Endothelial cell of umbilical vein (primary cell): ENCODE measurements around the gene ZDBF2. TPM values are rescaled to one million over a fixed set of nuclear protein-coding genes. Genes with fewer than 3 reads are reported as not detected.
"Not testable (repeated sequence)": the region's sequence is repeated elsewhere in the genome, so short reads cannot be mapped to it uniquely, and the experiment has no call there.

Experiments
- BruUV-seq: library from RNA; stranded (reverse); fragments of 400-500 nt; replicated peaks from 2 replicates; lab custom pipeline; 2021; lab: Mats Ljungman, UMichigan
- CTCF ChIA-PET: fragments of 300-600, 350-600 bp; sonication (Branson Sonifier 250); formaldehyde crosslinking; loops from one replicate; lab custom pipeline; 2021; ENCODE audit warnings: antibody characterized with exemption, inconsistent platforms; lab: Charles Lee
- POLR2A ChIA-PET: fragments of 300-600, 350-600 bp; sonication (Branson Sonifier 250); formaldehyde crosslinking; loops from one replicate; lab custom pipeline; 2021; ENCODE audit warnings: antibody characterized with exemption, inconsistent platforms; lab: Charles Lee
- DNase-seq: peaks from one replicate; pipeline ENCODE4 v3.0.0-alpha.2; 2011; ENCODE audit warnings: low read depth, low spot score
- FAIRE-seq: peaks from 2 replicates; lab custom pipeline; 2011; peaks lifted over from hg19 to GRCh38; lab: Jason Lieb, UNC
- H2AFZ ChIP-seq: 2 replicates; pipeline ENCODE4 v1.6.0; 2012; ENCODE audit warnings: low read depth, low read length, control low read depth, inconsistent platforms
- H3K27ac ChIP-seq: 2 replicates; pipeline ENCODE4 v1.5.1; 2011; ENCODE audit warnings: low read depth, mild to moderate bottlenecking, control low read depth, low read length, moderate library complexity; ENCODE audit not compliant: insufficient read depth
- H3K27me3 ChIP-seq, 2 experiments: 2 replicates each; pipeline versions ENCODE4 v1.6.0 to v1.6.1; 2011; ENCODE audit warnings: low read length in 2 of 2, mixed read lengths in 1 of 2; ENCODE audit not compliant: control insufficient read depth in 2 of 2, insufficient read depth in 2 of 2
- H3K36me3 ChIP-seq, 2 experiments: 2 replicates in 1 of 2; 3 replicates in 1 of 2; pipeline ENCODE4 v1.5.1; 2011; ENCODE audit warnings: low read length in 2 of 2, mild to moderate bottlenecking in 1 of 2, moderate library complexity in 1 of 2; ENCODE audit not compliant: control insufficient read depth in 2 of 2, insufficient read depth in 2 of 2; ENCODE audit errors: extremely low read depth in 1 of 2
- H3K4me1 ChIP-seq: 3 replicates; pipeline ENCODE4 v1.5.1; 2011; ENCODE audit warnings: mild to moderate bottlenecking, low read length; ENCODE audit not compliant: control insufficient read depth, insufficient read depth; ENCODE audit errors: extremely low read depth
- H3K4me2 ChIP-seq: 2 replicates; pipeline ENCODE4 v1.6.1; 2011; ENCODE audit warnings: low read length, control low read depth, mixed read lengths; ENCODE audit not compliant: insufficient read depth
- H3K4me3 ChIP-seq, 3 experiments: fragments of 200-600 bp in 1 of 3; sonication (generic), shearing (Covaris generic) in 1 of 3; replicated peaks in 1 of 3; 2 replicates each; pipeline ENCODE4 v1.5.1; 2011 to 2016; ENCODE audit warnings: control low read depth in 3 of 3, low read length in 3 of 3, mild to moderate bottlenecking in 2 of 3, inconsistent platforms in 1 of 3, low read depth in 1 of 3, moderate library complexity in 1 of 3; ENCODE audit not compliant: insufficient read depth in 1 of 3
- H3K79me2 ChIP-seq: 2 replicates; pipeline ENCODE4 v1.6.0; 2012; ENCODE audit warnings: low read length, inconsistent platforms; ENCODE audit not compliant: control insufficient read depth, insufficient read depth
- H3K9ac ChIP-seq: replicated peaks from 2 replicates; pipeline ENCODE3; 2011; ENCODE audit warnings: low read length, control low read depth; ENCODE audit not compliant: insufficient read depth; ENCODE audit errors: extremely low read depth
- H3K9me1 ChIP-seq: replicated peaks from 3 replicates; pipeline ENCODE4 v1.6.0; 2011; ENCODE audit warnings: mild to moderate bottlenecking, low read length; ENCODE audit not compliant: control insufficient read depth, insufficient read depth; ENCODE audit errors: extremely low read depth
- H3K9me3 ChIP-seq: replicated peaks from 2 replicates; pipeline ENCODE4 v1.5.1; 2012; ENCODE audit warnings: low read length, inconsistent platforms; ENCODE audit not compliant: control insufficient read depth, insufficient read depth
- H4K20me1 ChIP-seq: replicated peaks from 2 replicates; pipeline ENCODE3; 2011; ENCODE audit warnings: mild to moderate bottlenecking, low read length; ENCODE audit not compliant: control insufficient read depth, insufficient read depth; ENCODE audit errors: extremely low read depth
- FOS ChIP-seq: IDR thresholded peaks from 2 replicates; pipeline ENCODE4 v1.6.1; 2011; ENCODE audit warnings: mild to moderate bottlenecking, low read length, moderate library complexity, borderline replicate concordance; ENCODE audit not compliant: insufficient read depth
- JUN ChIP-seq: IDR thresholded peaks from 2 replicates; pipeline ENCODE4 v1.6.1; 2011; ENCODE audit warnings: borderline replicate concordance, low read depth; ENCODE audit not compliant: insufficient read length, insufficient read depth
- MYC ChIP-seq: IDR thresholded peaks from one replicate; pipeline ENCODE4 v1.6.1; 2011; ENCODE audit warnings: mild to moderate bottlenecking, low read depth, low read length
- POLR2A ChIP-seq: IDR thresholded peaks from 2 replicates; pipeline ENCODE4 v1.6.1; 2012; ENCODE audit warnings: low read depth, mild to moderate bottlenecking, control low read depth, low read length
- dilution Hi-C: fragments of 300-500 bp; cut with MboI; formaldehyde crosslinking; loops from one replicate; pipeline ENCODE4 v1.15.0; 2019; ENCODE audit warnings: low sequenced_read_pairs; ENCODE audit not compliant: extremely low pct_ligation_motif_present
- intact Hi-C: fragments of 100-400 bp; cut with micrococcal nuclease; formaldehyde crosslinking; loops from one replicate; pipeline ENCODE4 v1.10.0; 2022
- polyA plus RNA-seq, 4 experiments: library from polyadenylated mRNA; depleted of rRNA in 3 of 4; stranded (reverse) in 3 of 4; unstranded in 1 of 4; fragments of >200 nt; gene quantifications; 2 replicates each; pipeline versions ENCODE4 v1.2.1 to v1.2.3, GENCODE V29; 2011 to 2012; ENCODE audit warnings: missing spikeins in 1 of 4
- total RNA-seq: library from RNA; stranded (reverse); gene quantifications from 2 replicates; pipeline ENCODE4 v1.2.3, GENCODE V29; 2021
- TF ChIP-seq, protein P1 (sequence below): IDR thresholded peaks from 2 replicates; pipeline ENCODE4 v1.6.1; 2011; ENCODE audit not compliant: insufficient read depth, insufficient read length

ZDBF2 gene
- total and polyA plus RNA-seq, 2 donors (not counting 3 experiments of a cell fraction or from before 2014, with no cell fraction given) = 1.3 to 9.6 TPM

DNA sequence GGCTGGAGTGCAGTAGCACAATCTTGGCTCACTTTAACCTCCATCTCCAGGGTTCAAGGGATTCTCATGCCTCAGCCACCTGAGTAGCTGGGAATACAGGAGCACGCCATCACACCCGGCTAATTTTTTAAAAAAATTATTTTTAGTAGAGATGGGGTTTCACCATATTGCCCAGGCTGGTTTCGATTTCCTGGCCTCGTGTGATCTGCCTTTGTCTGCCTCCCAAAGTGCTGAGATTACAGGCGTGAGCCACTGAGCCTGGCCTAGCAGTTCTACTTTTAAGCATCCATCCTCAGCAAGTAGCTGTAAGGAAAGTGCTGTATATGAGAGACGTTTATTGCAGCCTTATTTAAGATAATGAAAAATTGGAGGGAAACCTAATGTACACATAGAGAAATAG is 79.7 kb downstream of the ZDBF2 start:
- Histone ChIP-seq H3K9ac (no peak overlapping the region), H3K79me2 (no peaks in the 10 kb centered on the region), H3K4me3 (no peak overlapping the region), H3K4me1 (no peaks in the 10 kb centered on the region), H3K27ac (no peak overlapping the region), H3K27me3 (peaks cover 0 to 3% of the 10 kb centered on the region in 2 experiments), H3K4me2 (no peak overlapping the region), H3K9me3 (no peaks in the 10 kb centered on the region), H3K9me1 (no peaks in the 10 kb centered on the region), H3K36me3 (no peaks in the 10 kb centered on the region), H2AFZ (no peak overlapping the region), H4K20me1 (no peaks in the 10 kb centered on the region)
- BruUV-seq = no TSS peak
- CTCF ChIA-PET = interaction anchor here (0.6 to 1.1 kb wide), 2 partner anchors 23 to 108 kb away, joined by 3 read pairs; no protein-coding TSS in a partner anchor
- intact Hi-C loops (no loop called here), dilution Hi-C loops (no loop called here)
- FAIRE-seq = no peak
- DNase-seq = no peak
- POLR2A ChIA-PET = no interaction called here
- TF ChIP-seq, protein P1, sequence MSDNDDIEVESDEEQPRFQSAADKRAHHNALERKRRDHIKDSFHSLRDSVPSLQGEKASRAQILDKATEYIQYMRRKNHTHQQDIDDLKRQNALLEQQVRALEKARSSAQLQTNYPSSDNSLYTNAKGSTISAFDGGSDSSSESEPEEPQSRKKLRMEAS = no peak
- TF ChIP-seq MYC = no peak
- no peak for TF ChIP-seq JUN
- TF ChIP-seq POLR2A = no peak
- no peak for TF ChIP-seq FOS

DNA sequence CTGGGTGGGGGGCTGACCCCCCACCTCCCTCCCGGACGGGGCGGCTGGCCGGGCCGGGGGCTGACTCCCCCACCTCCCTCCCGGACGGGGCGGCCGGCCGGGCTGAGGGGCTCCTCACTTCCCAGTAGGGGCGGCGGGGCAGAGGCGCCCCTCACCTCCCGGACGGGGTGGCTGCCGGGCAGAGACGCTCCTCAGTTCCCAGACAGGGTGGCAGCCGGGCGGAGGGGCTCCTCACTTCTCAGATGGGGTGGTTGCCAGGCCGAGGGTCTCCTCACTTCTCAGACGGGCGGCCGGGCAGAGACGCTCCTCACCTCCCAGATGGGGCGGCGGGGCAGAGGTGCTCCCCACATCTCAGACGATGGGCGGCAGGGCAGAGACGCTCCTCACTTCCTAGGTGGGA is 82.4 kb downstream of the ZDBF2 start:
- H3K4me2 ChIP-seq, CTCF ChIA-PET, dilution Hi-C loops, H3K9me3 ChIP-seq, H3K79me2 ChIP-seq, H3K4me1 ChIP-seq, H3K4me3 ChIP-seq, FAIRE-seq, H4K20me1 ChIP-seq, DNase-seq, H3K36me3 ChIP-seq, intact Hi-C loops, H3K9ac ChIP-seq, BruUV-seq, H2AFZ ChIP-seq, POLR2A ChIA-PET, H3K9me1 ChIP-seq, H3K27me3 ChIP-seq, H3K27ac ChIP-seq: not testable (repeated sequence)

DNA sequence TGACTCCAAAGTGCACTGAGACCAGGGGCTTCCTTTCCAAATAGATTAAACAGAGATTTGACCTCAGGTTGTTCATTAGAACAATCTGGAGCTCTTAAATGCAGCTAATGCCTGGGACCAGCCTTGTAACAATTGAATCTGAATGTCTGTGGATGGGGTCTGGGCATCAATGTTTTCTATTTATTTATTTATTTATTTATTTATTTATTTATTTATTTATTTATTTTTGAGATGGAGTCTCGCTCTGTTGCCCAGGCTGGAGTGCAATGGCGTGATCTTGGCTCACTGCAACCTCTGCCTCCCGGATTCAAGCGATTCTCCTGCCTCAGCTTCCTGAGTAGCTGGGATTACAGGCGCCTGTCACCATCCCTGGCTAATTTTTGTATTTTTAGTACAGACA is 86.4 kb downstream of the ZDBF2 start:
- H3K36me3 ChIP-seq, H2AFZ ChIP-seq, H3K79me2 ChIP-seq, DNase-seq, H3K4me1 ChIP-seq, POLR2A ChIA-PET, FAIRE-seq, H3K27ac ChIP-seq, H3K4me3 ChIP-seq, H3K27me3 ChIP-seq, dilution Hi-C loops, CTCF ChIA-PET, H4K20me1 ChIP-seq, BruUV-seq, intact Hi-C loops, H3K9ac ChIP-seq, H3K9me1 ChIP-seq, H3K4me2 ChIP-seq, H3K9me3 ChIP-seq: not testable (repeated sequence)
